ENCODE data around the gene RAB8A.
"Not testable (repeated sequence)": the region's sequence is repeated elsewhere in the genome, so short reads cannot be mapped to it uniquely, and the experiment has no call there.

The RAB8A gene

DNA sequence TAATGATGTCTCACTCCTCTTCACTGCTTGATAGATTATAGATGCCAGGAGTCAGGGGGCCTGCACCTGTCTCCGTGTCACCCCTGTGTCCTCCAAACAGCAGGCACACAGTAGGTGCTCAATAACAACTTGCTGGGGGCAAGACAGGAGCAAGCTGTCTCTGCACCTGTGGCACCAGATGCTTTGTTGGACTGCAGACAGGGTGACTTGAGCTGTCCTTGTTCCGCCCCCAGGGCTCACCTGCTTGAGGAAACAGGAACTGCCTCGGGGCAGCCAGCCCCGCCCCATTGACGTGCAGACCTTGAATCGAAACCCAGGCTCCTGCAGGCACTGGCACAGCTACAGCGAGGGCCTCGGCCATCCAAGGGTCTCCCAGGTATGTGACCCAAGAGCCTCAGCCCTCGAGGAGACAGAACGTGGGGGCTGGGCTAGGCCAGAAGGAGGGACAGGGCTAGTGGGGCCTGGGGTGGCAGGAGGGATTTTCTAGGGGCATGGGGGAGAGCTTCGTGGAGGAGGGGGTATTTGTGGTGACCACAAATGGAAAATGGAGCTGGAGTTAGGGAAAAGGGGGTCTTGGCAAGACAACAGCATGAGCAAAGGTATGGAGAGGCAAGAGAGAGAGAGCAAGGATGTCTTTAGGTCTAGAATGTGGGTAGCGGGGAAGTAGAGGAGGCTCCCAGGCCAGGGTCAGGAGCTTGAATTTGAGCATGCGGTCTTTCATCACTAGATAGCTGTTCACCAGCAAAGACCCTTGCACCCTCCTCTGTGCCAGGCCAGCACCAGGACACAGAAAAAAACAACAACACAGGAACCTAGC is 31.9 kb downstream of the RAB8A start, which contains the start of gene HSH2D:
Gene HSH2D, plus strand, starts transcription at position 287 of the 817 bp plus-strand sequence. CDS start 5,066 bp downstream, outside the sequence.
- no peak for DNase-seq

DNA sequence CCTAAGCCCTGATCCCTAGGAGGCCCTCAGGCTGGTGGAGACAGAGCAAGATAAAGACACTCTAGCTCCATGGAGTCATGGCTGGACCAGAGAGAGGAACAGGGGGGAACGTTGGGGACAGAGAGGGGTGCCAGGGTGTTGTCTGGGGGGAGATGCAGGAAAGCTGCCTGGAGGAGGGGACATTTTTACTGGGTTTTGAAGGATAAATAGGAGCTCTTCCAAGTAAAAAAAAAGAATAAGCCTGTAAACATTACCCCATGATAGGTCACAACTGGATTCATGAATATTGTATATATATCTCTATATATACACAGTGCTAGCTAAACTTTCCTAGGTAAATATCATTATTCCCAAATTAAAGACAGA is 32.5 kb downstream of the RAB8A start:
- no peak for DNase-seq

DNA sequence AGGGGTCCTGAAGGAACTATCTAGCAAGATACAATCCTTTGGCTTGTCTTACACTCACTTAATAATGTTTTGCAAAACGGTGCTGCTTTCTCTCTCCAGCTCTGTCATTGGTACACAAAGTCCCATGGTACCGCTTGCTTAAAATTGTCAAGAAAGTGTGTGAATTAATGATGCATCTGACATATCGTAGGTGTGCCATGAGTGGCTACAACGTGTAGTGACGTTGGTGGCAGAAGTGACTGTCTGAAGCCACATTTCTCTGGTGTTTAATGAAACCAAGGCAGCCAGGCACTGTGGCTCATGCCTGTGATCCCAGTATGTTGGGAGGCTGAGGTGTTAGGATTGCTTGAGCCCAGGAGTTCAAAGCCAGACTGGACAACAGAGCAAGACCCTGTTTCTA is 34.4 kb downstream of the RAB8A start:
- DNase-seq, result no peak

DNA sequence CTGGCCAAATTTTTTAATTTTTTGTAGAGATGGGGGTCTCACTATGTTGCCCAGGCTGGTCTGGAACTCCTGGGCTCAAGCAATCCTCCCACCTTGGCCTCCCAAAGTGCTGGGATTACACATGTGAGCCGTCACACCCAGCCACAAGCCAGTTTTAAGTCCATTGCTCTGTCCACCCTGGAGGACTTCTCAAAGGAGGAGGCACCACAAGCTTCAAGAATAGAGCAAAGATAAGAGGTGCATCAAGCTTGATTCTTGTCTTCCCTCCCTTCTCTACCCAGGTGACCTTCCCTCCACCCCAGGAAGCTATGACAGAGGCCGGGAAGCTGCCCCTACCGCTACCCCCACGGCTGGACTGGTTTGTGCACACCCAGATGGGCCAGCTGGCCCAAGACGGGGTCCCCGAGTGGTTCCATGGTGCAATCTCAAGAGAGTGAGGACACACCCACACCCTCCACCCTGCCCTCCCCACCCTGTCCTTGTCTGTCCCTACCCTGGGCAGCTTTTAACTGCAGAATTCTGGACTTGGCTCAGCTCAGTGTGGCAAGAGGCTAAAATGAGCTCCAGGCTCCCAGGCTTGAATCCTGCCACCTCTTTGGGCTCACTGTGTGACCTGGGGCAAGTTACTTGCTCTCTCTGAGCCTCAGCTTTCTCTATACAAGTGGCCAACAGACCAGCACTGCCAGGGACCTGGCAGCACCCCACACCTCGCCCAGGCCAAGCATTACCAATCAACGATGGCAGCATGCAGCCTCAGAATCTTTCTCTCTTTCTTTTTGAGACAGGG is 36.9 kb downstream of the RAB8A start:
- DNase-seq, result no peak

DNA sequence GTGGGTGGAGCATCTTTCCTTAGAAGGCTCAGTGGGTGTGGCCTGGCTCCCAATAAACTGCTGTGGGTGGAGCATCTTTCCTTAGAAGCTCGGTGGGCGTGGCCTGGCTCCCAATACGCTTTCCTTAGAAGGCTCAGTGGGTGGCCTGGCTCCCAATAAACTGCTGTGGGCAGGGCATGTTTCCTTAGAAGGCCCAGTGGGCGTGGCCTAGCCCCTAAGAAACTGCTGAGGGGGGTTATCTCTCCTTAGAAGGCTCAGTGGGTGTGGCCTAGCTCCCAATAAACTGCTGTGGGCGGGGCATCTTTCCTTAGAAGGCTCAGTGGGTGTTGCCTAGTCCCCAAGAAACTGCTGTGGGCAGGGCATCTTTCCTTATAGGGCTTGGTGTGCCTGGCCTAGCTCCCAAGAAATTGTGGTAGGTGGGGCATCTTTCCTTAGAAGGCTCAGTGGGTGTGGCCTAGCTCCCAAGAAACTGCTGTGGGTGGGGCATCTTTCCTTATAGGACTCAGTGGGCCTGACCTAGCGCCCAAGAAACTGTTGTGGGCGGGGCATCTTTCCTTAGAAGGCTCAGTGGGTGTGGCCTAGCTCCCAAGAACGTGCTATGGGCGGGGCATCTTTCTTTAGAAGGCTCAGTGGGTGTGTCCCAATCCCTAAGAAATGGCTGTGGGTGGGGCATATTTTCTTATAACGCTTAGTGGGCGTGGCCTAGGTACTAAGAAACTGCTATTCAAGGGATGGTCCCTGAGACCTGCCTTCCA is 42.1 kb downstream of the RAB8A start:
- DNase-seq, result no peak

DNA sequence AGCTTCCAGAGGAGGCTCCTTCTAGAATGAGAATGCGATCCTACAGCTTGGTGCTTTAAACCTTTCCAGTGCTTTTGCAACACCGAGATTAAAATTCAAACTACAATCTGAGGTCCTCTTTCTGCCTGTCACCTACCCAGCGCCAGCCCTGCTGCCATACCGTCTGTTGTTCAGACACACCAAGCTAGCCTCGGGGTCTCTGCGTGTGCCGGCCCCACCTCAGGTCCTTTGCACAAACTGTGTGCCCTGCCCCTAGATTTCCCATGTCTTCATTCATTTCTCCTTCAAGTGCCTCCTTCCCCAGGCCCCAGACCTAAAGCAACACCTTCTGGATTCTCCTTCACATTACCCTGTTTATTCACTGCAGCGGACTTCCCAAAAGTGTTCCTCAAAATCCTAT is 42.9 kb downstream of the RAB8A start:
- DNase-seq, result no peak

DNA sequence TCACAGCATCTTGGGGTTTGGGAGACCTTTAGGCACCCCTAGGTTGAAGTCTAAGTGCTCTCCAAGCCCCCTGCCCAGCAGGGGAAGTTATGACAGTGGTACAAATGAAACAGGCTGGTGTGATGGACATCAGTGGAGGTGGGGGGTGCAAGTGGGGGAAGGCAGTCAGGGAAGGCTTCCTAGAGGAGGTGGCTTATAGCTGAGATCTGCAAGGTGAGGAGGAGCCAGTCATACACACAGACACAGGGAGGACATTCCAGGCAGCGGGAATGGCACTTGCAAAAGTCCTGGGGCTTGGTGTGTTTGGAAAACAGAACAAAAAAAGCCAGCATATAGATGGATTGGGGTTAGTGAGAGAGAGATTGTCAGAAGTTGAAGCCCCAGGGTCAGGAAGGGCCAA is 43.4 kb downstream of the RAB8A start:
- no peak for DNase-seq

DNA sequence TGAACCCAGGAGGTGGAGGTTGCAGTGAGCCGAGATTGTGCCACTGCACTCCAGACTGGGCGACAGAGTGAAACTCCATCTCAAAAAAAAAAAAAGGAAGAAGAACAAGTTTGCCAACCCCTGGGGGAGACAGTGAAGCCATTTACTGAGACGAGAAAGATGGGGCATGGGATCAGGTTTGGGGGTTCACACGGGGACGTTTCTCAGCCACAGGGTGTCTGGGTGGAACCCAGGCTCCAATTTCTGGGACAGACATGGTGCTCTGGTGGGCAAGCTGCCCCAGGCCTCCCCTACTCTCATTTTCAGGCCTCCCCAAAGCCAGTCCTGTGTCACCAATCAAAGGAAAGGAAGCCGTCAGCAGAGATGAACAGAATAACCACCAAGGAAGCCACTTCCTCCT is 45.2 kb downstream of the RAB8A start:
- DNase-seq, result no peak

DNA sequence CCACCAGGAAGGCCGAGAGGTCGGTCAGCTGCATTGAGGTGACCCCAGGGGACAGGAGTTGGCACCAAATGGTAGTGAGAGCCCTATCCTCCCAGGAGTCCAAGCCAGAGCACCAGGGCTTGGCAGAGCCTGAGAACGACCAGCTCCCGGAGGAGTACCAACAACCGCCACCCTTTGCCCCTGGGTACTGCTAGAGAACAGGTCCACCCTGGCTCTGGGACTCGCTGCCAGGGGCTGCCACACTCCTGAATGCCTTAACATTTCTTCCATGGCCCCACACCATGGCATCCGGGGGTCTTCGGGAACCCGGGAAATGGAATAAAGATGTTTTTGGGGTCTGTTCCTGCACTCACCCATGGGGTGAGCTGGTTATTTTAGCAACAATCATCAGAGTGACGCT is 45.9 kb downstream of the RAB8A start:
- DNase-seq, result no peak

DNA sequence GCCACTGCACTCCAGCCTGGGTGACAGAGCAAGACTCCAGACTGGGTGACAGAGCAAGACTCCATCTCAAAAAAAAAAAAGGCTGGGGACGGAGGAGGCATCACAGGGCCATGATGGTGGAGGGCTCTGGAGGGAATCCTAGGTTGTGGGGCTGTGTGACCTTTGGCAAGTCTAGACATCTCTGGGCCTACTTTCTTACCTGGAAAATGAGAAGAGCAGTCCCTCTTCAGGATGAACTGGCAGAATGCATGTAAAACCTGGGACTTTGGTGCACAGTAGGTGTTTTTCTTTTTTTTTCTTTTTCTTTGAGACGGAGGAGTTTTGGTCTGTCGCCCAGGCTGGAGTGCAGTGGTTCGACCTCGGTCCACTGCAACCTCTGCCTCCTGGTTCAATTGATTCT is 48.0 kb downstream of the RAB8A start:
- DNase-seq, result no peak

DNA sequence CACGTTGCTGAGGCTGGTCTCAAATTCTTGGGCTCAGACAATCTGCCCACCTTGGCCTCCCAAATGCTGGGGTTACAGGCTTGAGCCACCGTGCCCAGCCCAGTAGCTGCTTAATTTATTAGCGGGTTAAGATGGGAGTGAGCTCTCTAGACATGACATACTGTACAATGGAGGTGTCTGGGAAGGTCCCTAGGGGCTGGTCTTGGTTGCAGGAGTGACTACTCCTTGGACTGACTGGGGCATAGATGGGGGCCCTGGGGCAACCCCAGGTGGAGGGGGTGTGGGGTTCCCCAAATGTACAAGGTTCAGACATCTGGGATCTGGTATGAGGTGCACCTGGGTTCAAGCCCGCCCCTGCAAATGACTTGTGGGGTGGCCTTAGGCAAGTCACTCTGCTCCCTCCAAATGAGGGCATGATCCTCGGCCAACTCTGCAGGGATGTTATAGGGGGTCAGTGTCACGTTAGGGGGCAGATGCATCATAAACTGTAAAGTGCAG is 48.8 kb downstream of the RAB8A start:
- DNase-seq, result no peak

DNA sequence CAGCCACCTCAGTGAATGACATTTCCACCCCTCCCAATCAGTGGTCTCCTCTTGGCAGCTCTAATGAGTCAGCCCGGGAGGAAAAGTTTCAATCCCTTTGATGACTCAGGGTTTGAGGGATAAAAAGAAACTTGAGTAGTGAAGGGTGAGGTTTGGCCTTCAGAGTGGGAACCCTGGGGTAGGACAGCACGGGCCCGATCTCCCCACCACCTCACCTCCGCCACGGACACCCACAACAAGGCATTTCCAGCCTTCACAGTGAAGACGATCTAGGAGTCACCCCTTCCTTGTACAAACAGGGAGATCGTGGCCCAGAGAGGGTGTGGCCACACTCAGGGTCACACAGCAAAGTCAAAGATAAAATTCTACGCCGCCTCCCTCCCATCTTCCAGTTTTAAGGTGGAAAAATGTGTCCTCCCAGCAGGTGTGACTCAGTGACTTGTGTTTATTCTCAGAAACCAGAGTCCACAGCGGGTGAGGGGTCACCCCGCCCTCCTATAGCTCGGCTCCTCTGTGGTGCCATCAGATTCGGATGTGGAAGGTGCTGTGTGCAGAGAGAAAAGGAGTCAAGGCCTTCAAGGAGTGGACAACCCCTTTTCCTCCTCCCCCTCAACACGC is 49.4 kb downstream of the RAB8A start:
- DNase-seq, result no peak

DNA sequence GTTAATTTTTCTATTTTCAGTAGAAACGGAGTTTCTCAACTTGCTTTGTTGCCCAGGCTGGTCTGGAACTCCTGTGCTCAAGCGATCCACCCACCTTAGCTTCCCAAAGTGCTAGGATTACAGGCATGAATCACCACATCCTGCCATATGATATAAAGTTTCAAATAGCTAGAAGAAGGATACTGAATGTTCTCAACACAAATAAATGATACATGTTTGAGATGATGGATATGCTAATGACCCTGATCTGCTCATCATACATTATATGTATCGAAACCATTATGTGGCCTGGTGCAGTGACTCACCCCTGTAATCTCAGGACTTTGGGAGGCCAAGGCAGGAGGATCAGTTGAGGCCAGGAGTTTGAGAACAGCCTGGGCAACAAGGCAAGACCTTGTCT is 50.2 kb downstream of the RAB8A start:
- DNase-seq, result no peak

DNA sequence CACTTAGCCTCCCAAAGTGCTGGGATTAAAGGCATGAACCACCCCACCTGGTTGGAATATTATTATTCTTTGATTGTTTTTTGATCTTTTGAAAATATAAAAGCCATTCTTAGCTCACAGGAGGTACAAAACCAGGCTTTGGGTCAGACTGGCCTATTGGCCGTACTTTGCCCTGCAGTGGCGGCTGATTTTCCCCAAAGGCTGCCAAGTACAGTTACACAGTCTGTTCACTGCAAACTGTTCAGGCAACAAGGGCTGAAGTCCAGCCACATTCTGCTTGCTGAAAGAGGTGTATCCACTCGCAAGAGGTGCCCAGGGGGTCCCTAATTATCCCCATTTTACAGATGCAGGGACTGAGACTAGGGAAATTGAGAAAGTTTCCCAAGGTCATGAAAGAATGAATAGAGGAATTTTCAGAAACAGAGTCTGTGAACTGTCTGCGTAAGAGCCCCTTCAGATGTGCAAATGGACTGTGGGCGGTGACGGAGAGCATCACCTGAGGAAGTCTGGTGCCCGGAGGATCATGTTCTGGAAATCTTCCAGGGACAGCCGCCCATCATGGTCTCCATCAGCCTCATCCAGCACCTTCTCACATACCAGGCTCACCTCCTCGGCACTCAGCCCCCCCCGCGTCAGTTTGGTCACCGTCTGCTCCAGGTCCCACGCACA is 52.7 kb downstream of the RAB8A start:
- DNase-seq, result no peak

DNA sequence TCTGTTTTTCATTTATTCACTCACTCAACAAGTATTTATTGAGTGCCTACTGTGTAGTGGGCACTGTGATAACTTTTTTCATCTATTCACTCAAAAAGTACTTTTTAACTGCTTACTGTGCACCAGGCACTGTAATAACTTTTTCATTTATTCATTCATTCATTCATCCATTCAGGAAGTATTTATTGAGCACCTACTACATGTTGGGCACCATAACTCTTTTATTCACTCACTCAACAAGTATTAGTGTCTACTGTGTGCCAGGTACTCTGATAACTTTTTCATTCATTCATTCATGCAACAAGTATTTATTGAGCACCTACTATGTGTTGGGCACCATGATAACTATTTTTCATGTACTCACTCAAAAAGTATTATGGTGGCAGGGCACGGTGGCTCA is 54.7 kb downstream of the RAB8A start:
- DNase-seq, result no peak

DNA sequence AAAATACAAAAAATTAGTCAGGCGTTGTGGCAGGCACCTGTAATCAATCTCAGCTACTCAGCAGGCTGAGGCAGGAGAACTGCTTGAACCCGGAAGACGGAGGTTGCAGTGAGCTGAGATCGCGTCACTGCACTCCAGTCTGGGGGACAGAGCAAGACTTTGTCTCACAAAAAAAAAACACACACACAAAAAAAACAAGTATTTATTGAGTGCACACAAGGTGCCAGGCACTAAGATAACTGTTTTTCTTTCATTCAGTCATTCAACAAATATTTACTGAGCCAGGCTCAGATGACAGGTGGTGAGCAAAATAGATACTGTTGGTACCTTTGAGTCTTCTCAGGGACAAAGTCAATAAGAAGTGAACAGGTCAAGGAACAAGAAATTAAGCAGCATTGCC is 55.4 kb downstream of the RAB8A start:
- DNase-seq, result no peak

DNA sequence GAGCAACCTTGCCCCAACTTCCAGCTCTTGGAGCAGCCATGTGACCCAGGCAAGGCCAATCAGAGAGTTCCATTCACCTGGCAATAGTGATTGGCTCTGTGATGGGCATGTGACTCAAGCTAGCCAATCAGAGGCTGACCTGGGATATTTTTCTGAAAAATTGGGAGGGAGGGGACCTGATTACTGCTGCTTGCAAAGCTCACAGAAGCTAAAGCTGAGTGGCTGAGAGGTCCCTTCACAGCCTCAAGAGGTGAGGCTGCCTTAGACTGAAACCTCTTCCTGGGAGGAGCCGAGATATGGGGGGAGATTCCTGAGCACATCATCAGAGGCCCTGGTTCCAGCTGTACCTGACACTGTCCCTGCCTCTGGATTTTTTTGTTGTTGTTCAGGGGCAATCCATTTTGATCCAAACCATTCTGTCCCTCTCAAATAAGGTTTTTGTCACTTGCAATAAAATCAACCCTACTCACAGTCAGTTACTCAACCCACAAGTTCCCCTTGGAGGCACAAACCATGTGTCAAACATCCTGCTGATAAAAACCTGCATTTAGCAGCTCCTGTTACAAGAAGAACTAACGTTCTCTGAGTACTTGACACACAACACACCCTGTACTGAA is 56.9 kb downstream of the RAB8A start:
- no peak for DNase-seq

DNA sequence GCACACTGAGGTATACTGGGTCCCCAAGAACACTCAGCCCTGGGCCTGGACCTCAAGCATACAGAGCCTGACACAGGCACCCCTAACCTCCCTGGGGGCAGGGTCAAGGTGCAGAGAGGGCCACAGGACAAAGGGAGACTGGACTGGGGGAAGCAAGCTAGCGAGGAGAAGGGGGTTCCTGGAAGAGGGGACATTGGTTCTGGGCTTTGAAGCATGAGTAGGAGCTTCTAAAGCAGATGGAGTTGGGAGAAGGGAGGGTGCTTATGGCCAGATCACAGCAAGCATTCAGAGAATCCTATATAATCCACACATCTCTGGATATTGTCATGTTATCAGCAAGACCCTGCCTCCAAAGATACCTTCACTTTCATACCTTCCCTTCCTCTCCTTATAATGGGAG is 58.4 kb downstream of the RAB8A start:
- no peak for DNase-seq

DNA sequence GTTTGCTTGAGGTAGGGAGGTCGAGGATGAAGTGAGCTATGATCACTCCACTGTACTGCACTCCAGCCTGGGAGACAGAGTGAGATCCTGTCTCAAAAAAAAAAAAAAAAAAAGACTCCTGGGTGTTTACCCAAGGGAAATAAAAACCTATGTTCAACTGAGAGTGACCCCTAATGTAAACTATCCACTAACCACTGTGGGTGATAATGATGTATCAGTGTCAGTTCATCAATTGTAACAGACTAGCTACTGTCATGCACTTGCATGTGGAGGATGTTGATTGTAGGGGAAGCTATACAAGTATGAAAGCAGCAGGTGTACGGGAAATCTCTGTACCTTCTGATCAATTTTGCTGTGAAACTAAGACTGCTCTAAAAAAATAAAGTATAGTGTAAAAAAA is 64.3 kb downstream of the RAB8A start:
- no peak for DNase-seq

DNA sequence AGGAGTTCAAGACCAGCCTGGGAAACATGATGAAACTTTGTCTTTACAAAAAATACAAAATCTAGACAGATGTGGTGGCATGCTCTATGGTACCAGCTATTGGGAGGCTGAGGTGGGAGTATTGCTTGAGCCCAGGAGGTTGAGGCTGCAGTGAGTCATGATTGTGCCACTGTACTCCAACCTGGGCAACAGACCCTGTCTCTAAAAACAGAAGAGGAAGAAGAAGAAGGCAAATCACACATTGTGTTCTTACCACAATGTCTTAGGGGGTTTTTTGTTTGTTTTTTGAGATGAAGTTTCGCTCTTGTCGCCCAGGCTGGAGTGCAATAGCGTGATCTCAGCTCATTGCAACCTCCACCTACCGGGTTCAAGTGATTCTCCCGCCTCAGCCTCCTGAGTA is 67.2 kb downstream of the RAB8A start:
- not testable (repeated sequence) for DNase-seq

DNA sequence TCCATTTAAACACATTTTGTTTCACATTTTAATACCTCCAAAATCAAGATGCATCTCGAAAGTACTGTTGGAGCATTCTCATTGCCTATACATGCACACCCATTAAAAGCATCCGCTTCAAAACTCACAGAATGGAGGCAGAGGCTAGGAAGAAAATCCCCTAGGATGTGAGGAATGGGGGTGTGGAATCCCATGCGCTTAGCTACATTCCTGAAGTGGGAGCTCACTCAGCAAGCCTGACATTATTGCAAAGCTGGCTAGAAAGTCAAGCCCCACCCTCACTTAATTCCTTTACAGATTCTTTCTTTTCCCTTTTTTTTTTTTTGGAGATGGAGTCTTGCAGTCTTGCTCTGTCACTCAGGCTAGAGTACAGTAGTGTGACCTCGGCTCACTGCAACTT is 68.9 kb downstream of the RAB8A start:
- DNase-seq, result no peak

All from right forelimb (tissue), 1 donor.